Prostate gland (tissue), 2 donors: ENCODE measurements around the gene ZNF318.

Experiments
- POLR2AphosphoS5 ChIP-seq: sonication (generic); formaldehyde crosslinking; IDR thresholded peaks from one replicate; pipeline ENCODE4 v1.6.1; 2017; ENCODE audit warnings: antibody characterized with exemption
- TF ChIP-seq, protein P1 (sequence below), 4 experiments: fragments of 200-600 bp in 2 of 4; fragments of 450-650 bp in 2 of 4; sonication (generic) in 2 of 4; IDR thresholded peaks; 1 replicate in 3 of 4; 2 replicates in 1 of 4; pipeline ENCODE4 v1.5.1; 2016 to 2019; ENCODE audit warnings: antibody characterized with exemption in 4 of 4, mild to moderate bottlenecking in 2 of 4, moderate library complexity in 2 of 4

DNA sequence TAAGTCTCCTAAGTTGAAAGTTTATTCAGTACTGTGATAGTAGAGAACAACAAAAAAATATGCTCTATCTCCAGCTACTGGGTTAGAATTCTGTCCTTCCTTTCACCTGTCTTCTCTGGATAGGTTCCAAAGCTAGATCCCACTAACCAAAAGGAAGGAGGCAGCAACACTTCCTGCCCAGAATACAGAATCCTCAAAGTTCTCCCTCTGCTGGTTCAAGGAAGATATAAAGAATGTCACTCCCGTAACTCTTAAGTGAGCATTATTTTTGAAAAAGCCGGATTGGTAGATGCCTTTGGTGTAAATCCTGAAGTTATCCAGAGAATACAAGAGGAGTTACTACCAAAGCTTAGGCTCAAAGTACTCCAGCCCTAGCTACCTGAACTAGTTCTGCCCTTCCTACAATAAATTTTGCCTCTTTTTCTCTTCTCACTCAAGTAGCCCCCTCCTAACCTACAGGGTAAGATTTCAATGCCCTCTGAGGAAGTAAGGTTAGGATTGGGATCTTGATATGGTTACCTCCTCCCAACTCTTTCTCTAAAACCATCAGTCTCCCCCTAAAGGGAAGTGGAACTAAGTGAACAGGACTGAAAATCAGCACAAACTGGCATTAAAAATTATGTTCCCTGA lies 34.9 kb downstream of the ZNF318 start:
- TF ChIP-seq, protein P1, sequence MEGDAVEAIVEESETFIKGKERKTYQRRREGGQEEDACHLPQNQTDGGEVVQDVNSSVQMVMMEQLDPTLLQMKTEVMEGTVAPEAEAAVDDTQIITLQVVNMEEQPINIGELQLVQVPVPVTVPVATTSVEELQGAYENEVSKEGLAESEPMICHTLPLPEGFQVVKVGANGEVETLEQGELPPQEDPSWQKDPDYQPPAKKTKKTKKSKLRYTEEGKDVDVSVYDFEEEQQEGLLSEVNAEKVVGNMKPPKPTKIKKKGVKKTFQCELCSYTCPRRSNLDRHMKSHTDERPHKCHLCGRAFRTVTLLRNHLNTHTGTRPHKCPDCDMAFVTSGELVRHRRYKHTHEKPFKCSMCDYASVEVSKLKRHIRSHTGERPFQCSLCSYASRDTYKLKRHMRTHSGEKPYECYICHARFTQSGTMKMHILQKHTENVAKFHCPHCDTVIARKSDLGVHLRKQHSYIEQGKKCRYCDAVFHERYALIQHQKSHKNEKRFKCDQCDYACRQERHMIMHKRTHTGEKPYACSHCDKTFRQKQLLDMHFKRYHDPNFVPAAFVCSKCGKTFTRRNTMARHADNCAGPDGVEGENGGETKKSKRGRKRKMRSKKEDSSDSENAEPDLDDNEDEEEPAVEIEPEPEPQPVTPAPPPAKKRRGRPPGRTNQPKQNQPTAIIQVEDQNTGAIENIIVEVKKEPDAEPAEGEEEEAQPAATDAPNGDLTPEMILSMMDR (IDR thresholded peaks at IDR 0.05): peak in 3 of 4 experiments; percentile 16 to 55 (median 51)
- peak; percentile 35 for TF ChIP-seq POLR2AphosphoS5
